GM10266 (cell line): Measurements from ENCODE around the gene NQO1.

Experiments
- DNase-seq: peaks from one replicate; pipeline ENCODE4 v3.0.0; 2012; ENCODE audit errors: extremely low spot score
- TF ChIP-seq, protein P1 (sequence below): IDR thresholded peaks from 2 replicates; pipeline ENCODE4 v1.5.1; 2012; ENCODE audit warnings: mild to moderate bottlenecking, low read depth; ENCODE audit not compliant: control insufficient read depth, insufficient read depth; ENCODE audit errors: missing control alignments

NQO1 gene

DNA sequence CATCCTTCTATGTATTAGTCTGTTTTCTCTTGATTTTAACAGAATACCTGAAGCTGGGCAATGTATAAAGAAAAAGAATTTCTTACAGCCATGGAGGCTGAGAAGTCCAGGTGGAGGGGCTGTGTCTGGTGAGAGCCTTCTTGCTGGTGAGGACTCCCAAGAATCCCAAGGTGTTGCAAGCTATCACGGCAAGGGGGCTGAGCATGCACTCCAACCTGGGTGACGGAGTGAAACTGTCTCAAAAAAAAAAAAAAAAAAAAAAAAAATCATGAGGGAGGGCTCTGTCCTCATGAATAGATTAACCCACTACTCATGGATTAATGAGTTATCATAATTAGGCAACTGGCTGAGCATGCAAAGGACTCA lies 19.4 kb downstream of the NQO1 start:
- TF ChIP-seq, protein P1, sequence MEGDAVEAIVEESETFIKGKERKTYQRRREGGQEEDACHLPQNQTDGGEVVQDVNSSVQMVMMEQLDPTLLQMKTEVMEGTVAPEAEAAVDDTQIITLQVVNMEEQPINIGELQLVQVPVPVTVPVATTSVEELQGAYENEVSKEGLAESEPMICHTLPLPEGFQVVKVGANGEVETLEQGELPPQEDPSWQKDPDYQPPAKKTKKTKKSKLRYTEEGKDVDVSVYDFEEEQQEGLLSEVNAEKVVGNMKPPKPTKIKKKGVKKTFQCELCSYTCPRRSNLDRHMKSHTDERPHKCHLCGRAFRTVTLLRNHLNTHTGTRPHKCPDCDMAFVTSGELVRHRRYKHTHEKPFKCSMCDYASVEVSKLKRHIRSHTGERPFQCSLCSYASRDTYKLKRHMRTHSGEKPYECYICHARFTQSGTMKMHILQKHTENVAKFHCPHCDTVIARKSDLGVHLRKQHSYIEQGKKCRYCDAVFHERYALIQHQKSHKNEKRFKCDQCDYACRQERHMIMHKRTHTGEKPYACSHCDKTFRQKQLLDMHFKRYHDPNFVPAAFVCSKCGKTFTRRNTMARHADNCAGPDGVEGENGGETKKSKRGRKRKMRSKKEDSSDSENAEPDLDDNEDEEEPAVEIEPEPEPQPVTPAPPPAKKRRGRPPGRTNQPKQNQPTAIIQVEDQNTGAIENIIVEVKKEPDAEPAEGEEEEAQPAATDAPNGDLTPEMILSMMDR: no peak
- no peak for DNase-seq

DNA sequence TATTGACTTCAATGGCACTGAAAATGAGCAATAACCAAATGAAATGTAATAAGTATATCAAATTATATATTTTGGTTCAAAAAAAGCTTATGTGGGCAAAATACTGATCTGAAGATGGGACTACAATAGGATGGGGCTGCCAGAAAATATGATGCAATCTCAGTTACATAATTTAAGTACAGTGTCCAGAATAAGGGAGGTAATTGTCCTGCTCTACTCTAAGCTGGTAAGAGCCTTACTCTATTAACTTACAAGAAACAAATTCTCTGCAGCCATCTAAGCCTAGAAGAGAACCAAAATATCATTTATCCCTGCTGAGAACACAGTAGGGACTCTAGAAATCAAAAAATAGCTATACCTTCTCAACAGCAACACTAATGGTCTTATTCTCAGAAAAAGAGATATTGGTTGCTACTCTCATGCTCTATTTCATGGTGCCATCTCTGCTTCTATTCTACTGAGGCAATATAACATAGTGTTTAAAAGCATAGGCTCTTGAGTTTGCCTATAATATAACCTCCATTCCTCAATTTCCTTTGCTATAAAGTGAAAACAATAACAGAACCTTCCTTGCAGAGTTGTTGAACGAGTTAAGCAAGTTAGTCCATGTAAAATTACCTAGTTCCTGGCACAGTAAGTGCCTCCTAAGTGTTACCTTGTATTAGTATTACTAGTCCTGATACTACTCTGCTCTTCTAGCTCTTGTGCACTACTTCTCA lies 19.9 kb downstream of the NQO1 start:
- TF ChIP-seq, protein P1: no peak
- DNase-seq: no peak

DNA sequence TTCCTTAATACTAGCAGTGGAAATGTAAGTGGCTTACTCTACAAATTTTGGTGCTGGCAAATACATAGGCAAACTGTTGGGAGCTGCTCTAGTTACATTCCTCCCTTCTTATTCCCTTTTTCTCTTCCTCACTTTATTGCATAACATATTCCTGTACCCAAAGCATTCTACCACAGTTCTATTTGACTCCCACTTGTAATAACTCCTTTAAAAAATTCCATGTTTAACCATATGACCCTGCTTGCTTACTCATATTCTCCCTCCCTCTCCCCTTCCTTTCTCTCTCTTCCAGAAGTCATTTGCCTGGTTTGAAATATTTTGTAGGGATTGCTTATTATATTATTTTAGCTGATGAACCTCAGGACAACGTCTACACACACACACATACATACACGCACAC lies 22.7 kb downstream of the NQO1 start:
- TF ChIP-seq, protein P1: no peak
- DNase-seq: no peak

DNA sequence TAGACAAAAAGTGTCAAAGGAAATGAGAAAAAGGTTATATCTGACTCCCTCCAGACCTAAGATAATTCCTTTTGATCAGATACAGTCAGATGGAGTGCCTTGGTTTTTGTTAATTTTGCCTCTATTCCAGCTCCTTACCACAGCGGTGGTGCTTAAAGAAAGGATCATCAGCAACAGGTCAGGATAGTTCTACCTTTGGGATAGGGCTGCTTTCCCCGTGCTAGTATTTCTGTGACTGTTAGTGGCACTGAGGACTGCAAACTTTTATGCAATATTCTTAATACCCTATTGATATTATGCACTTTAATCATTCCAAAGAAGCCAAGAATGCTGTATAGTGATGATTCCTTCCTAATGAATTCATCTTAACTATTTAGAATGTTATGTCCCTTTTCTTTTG lies 24.5 kb downstream of the NQO1 start:
- DNase-seq: no peak
- TF ChIP-seq, protein P1: no peak

DNA sequence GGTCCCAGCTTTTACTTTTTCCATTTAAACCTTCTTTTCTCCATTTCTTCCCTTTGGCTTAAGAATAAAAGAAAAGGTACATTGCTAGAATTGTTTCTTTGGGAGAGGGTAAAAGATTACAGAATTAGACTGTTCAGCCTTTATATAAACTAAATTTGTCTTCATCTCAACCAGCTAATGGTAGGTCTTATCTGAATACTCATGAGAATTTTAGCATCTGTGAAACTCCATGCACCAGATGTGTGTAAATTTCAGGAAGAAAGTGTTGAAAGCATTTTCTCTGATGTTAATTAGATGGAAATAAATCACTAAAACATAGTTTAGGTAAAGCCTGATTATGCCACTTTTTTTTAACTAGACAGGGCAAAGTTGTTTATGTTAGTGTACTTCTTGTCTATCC lies 24.9 kb downstream of the NQO1 start:
- TF ChIP-seq, protein P1: no peak
- no peak for DNase-seq

DNA sequence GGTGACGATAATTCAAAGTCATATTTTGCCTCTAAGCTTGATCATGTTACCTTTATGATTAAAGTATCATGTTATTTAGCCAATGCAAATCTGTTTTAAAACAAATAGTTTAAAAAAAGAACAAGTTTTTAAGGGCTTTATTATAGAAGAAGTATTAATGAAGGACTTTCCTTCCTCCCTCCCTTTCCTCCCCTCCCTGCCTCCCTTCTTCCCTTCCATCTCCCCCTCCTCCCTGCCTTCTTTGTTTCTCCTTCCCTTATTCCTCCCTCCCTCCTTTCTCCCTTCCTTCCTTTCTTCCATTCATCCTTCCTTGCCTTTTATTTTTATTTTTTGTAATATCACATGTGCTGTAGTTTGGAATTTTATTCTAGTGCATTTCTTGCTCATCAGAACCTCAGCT lies 26.4 kb downstream of the NQO1 start:
- DNase-seq: no peak
- TF ChIP-seq, protein P1: no peak

DNA sequence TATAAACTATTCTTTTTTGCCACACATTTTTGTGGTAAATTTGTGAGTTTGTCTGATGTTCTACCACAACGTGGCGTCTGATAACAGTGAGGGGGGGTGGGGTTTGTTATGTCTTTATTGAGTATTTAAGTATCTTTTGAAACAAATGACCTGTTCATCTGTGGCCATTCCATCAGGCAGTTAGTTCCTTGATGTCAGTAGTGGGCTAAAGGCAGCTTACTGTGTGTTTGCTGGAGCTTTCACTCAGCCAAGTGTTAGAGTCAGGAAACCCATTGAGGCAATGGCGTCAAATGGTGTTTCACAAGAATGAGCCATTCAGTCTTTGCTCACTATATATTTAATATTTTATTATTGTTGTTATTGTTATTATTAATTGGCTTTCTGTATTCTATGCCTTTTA lies 28.0 kb downstream of the NQO1 start:
- TF ChIP-seq, protein P1: no peak
- DNase-seq: no peak
